Prostate gland (tissue), 2 donors: ENCODE data around the gene IFI27L2.

Experiments used
- CTCF ChIP-seq, 4 experiments: fragments of 200-600 bp in 2 of 4; fragments of 450-650 bp in 2 of 4; sonication (generic) in 2 of 4; IDR thresholded peaks; 1 replicate in 3 of 4; 2 replicates in 1 of 4; pipeline ENCODE4 v1.5.1; 2016 to 2019; ENCODE audit warnings: antibody characterized with exemption in 4 of 4, mild to moderate bottlenecking in 2 of 4, moderate library complexity in 2 of 4
- POLR2A ChIP-seq: fragments of 450-650 bp; IDR thresholded peaks from one replicate; pipeline ENCODE4 v1.6.1; 2016; ENCODE audit warnings: antibody characterized with exemption, mild to moderate bottlenecking

DNA sequence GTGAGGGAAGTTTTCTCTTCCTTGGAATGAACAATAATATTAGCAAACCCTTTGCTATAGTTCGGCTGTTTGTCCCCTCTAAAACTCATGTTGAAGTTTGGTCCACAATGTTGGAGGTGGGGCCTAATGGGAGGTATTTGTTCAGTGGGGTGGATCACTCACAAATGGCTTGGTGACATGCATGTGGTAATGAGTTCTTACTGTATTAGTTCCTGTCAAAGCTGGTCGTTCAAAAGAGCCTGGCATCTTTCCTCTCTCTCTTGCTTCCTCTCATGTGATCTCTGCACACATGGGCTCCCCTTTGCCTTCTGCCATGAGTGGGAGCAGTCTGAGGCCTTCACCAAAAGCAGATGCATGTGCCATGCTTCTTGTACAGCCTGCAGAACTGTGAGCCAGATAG, 31.7 kb upstream of the IFI27L2 start:
- no peak for TF ChIP-seq POLR2A
- TF ChIP-seq CTCF (IDR thresholded peaks at IDR 0.05), result no peak
